RPMI7951 (cell line): ENCODE data around the gene SKAP1. TPM values are rescaled to one million over a fixed set of nuclear protein-coding genes. Genes with fewer than 3 reads are reported as not detected.
A peak's percentile ranks its signal among the peaks of the same experiment; 100 is the strongest.

Experiments used
- DNase-seq: peaks from one replicate; pipeline ENCODE4 v3.0.0-alpha.2; 2012; ENCODE audit warnings: low read depth
- total RNA-seq: library from RNA; depleted of rRNA; stranded (reverse); fragments of >200 nt; shearing (Covaris generic); gene quantifications from 2 replicates; pipeline ENCODE4 v1.2.3, GENCODE V29; 2014; rRNA removed

Gene SKAP1
- total RNA-seq: 0.49 TPM in 1 of 2 replicates, not detected in the other

DNA sequence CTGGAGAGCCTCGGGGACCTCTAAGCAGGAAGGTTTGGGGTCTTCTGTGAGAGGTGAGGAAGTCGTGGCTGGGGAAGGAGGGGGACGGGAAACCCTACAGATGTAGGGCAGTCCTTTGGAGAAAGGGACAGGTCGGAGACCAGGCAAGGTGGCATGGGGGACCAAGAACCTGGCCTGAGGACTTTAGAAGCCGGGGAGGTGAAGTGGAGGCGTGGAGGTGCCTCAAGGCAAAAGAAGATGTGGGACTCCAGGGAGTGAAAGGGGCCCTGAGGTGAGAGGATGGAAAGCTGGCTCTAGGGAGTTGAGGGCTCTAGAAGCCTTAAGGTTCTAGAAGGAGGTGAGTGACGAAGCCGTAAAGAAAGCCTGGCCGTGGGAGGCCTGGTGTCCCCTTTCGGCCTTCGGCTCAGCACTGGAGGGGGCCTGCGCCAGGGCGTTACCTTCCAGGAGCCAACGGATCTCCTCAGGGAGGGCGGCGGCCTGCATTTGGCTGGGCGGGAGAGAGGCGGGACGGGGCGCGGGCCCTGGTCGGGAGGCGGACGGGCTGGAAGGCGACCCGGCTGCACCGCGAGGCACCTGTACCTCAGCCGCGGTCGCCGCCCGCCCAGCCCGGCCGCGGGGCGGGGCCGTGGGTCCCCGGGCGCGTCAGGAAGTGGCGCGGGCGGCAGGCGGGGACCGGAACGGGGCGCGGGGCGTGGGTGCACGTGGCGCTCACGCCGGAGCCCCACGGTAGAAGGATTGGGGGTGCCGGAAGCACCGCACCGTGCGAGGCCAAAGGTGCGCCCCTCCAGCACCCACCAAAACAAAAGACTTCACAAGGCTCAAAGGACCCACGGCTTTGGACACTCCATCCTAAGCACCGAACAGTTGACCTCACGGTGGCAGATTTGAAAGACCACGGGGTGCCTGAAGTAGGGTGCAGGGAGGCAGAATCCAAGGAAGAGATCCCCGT lies at the start of gene SKAP1:
TSS of gene SKAP1 (minus strand) at position 577 of the 949 bp plus-strand sequence.
- no peak for DNase-seq

GRCh38 chr17:48479014-48479402 lies 49.0 kb upstream of the SKAP1 start:
- no peak for DNase-seq

- no peak for DNase-seq
These were observed 48.4 kb upstream of the SKAP1 start for GRCh38 chr17:48478224-48479013.

DNA sequence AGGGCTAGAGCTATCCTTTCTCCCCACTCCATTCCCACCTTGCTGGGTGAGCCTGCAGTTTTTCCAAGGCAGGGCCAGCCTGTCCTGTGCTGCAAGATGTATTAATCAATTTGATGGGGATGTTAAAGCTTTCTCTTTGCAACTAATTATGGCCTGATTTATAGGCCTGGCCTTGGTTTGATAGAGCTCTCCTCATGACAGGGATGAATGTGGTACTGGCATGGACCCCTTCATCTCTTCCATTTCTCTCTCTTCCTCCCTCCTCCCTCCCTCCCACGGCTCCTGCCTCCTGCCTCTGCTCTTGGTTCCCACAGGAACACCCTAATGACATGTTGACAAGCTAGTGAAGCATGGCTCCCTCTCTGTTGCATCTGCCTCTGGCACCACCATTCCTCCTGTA lies 47.2 kb upstream of the SKAP1 start:
- no peak for DNase-seq

DNA sequence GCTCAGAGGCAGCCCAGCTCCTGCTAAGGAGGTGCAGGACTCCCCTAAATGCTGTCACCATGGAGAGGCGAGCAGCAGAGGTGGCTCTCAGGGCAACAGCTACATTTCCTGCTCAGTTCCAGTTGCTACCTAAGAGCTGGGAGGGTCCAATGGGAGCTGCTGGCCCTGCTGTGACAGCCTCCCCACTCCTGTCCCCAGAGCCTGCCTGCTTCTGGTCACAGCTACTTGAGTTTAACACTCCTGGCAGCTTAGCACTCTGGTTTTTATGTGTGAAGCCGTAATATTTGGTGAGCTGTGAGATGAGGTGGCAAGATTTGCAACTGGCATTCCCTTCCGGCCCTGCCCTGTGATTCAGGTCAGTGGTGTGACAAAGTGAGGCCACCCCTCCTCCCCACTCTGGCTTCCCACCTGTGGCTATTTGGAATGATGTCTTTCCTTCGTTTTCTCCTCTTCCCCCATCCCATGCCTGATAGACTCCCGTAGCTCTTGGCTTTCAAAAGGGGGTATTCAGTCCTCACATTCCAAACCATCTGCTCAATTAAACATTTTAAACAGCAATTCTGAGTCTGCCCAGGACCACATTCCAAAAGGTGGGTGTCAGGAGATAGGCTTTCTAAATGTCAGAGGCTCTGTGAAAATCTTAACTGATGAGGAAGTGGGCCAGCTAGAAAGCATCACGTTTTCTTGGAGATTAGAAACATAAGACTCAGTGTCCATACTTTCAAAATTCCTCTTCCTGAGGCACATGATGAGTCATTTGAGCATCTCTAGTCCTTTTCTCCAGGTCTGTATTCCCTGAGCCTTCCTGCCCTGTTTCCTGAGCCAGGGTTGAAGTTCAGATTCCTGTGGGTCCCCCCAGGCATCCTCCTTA lies 42.6 kb upstream of the SKAP1 start:
- peak; percentile 93 for DNase-seq

DNA sequence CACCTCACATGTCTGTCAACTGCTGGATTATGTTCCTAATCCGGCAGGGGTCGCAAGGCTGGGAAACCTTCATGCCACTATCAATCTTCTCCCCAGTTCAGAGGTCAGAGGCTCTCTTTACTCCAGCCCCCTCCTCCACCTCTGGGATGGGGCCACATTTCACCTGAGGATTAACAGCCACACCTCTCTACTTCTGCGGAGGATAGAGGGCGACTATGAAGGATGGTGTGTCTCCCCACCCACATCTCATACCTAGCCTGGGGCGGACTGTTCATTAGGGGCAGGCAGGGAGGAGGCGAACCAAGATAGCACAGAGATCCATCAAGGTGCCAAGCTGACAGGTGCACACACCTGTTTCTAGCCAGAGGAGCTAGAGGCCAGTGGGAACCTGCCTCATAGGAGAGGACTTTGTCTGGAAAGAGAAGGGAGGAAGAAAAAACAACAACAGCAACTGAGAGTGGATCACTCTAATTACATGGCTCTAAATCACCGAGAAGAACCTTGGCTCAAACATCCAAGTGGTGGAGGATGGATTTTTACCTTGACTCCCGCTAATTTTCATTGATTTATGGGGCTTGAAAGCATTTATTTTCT lies 41.9 kb upstream of the SKAP1 start:
- DNase-seq: no peak

DNA sequence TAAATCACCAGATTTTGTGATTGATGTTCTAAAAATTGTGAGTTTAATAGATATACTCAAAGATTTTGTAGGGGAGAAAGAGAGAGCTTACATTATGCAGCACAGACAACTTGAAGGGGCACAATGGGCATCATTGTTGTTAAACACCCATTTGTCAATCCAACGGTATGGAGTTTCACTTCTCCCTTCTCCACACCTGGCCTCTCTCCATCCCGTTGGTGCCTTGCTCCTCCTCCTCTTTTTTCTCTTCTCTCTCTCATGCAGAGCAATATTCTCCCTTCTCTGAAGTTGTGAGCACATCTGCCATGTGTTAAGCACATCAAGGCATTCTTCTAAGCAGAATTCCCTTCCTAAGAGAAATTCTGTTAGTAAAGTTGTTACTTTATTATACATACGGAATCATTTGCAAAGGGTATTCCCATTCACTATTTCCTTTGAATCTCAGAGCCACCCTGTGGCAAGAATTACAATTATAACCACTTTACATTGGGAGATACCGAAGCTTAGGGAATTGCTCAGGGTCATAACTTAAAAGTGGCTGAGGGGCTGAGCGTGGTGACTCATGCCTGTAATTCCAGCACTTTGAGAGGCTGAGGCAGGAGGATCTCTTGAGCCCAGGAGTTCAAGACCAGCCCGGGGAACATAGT lies 40.5 kb upstream of the SKAP1 start:
- peak; percentile 77 for DNase-seq

GRCh38 chr17:48469227-48469626 lies 39.2 kb upstream of the SKAP1 start:
- no peak for DNase-seq

DNA sequence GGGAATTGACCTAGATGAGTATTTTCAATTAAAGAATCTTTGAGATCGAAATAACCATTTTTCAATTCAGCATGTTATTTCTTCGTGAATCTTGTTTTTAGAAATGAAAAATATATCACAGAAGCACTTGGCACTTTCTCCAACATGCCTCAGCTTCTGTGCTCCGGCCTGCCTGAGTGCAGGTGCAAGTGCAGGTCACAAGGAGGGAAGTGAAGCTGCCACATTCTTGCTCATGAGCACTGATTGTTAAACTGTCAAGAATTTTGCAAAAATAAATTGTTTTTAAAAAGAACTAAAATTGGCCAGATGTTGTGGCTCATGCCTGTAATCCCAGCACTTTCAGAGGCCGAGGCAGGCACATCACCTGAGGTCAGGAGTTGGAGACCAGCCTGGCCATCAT lies 38.3 kb upstream of the SKAP1 start:
- no peak for DNase-seq

DNA sequence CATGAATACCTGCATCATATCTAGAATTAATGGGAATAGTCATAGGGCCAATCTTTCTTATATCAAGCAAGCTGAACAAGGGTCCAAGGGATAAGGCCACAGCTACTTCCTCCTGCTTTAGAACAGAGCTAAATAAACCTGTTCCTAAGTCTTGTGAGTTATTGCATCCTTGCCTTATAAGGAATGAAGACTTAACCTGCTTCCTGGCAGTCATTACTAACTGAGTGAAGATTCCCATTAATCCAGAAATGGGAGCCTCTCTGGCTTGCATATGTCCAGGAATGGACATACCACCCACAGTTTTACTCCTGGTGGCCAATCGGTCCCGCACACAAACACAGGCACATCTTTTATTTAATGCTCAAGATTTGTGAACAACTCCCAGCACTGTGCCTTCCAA lies 35.9 kb upstream of the SKAP1 start:
- DNase-seq: no peak

GRCh38 chr17:48463526-48463925 lies 33.5 kb upstream of the SKAP1 start:
- DNase-seq: no peak

DNA sequence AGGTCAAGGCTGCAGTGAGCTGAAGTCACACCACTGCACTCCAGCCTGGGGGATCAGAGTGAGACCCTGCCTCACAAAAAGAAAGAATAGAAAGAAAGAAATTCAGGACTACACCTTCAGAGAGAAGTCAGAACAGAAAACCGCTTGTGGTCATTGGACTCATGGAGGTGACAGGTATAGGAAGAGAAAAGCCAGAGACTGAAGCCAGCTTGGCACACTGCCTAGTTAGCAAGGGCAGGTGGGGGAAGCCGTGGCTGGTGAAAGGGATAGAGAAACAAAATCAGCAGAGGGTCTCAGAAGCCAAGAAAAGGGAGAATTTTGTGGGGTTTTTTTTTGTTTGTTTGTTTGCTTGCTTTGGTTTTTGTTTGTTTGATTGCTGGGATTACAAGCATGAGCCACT lies 32.9 kb upstream of the SKAP1 start:
- DNase-seq: no peak

DNA sequence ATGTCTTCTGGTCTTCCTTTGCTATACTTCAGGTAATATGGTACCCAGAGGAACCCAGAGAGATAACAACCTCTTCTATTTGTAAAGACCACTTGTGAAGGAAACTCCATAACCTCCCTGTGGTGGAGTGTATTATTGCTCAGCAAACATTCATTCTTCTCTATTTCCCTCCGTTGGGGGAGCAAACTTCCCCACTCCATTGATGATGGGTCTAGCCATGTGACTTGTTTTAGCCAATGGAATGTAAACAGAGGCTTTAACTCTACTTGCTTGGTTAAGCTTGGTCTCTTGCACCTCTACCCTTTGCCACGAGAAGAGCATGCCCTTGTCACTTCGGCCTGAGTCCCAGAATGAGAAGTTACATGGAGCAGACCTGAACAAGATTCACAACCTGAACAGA lies 30.0 kb upstream of the SKAP1 start:
- DNase-seq: no peak

GRCh38 chr17:48459070-48459844 lies 29.2 kb upstream of the SKAP1 start:
- DNase-seq: no peak

- DNase-seq: peak; percentile 46
These were observed 27.2 kb upstream of the SKAP1 start for GRCh38 chr17:48457080-48457836.

DNA sequence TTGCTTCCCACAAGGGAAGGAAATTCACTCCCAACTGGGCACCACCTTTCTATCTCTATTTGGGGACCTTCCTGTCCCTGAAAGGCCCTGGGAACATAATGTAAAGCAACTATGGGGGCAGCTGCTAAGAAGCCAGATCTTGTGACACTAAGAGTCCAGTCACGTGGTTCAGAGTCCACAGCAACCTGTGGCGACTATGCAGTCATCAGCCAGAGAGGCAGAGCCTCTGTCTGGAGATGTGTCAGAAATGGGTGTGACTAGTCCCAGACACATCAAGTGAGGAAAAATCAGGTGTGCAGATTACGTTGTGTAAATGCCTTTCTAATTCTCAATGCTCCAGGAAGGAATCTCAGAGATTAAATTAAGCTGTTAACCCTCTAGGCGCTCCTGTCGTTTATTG lies 26.6 kb upstream of the SKAP1 start:
- no peak for DNase-seq

DNA sequence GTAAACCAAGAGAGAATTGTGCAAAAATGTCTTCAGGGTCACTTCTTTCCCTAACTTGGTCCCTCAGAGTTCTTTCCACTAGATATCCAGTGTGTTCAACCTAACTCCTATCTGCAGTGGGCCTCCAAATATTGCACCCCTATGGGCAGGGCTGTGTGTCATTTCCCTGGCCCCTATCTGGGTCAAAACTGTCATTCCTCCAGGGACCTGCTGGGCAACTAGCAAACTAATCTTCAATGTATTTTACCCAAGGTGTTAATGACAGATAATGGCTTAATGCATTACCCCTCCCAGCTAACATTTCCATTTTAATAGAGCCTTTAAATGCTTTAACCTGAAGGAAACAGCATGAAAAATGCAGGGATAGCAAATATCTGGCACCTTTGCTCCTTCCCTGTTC lies 25.8 kb upstream of the SKAP1 start:
- no peak for DNase-seq

DNA sequence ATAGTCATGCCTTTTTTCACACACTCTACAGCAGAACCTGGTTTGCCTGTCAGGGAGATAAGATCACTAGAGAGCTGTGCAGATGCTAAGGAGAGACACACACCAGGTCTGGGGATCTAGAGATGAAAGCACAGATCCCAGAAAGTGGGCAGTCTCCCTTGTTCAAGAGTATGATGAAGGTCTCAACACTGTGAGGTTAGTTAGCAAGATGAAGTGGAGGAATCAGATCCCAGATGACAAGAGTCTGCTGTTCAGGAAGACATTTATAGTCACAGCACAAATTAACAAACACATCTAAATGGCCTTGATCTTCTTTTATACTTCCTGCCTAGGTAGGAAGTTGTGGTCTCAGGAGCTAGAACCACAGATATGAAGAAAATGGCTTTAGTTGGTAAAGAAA lies 23.4 kb upstream of the SKAP1 start:
- DNase-seq: no peak

DNA sequence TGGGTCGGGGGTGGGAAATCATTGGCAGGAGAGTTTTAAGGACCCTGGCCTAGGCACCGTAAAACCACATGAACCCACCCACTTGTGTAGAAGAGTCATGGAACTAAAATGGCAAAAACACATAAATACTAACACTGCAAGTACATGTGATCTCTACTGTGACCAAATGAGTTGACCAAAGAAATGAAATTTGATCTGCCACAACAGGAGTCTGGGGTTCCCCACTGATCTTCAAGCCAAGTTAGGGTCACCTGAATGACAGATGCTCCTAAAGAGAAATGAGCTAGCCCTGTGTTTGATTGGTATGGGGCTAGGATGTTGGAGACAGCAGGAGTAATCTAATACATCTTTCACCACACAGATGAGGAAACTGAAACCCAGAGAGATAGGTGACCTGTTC lies 21.5 kb upstream of the SKAP1 start:
- no peak for DNase-seq
